Left ventricle myocardium inferior (tissue), 1 donor: ENCODE results near the gene DIS3L. TPM values are rescaled to one million over a fixed set of nuclear protein-coding genes. Genes with fewer than 3 reads are reported as not detected.
A peak's percentile ranks its signal among the peaks of the same experiment; 100 is the strongest.
"Not testable (repeated sequence)": the region's sequence is repeated elsewhere in the genome, so short reads cannot be mapped to it uniquely, and the experiment has no call there.

Experiments used
- DNase-seq: peaks from one replicate; pipeline ENCODE4 v3.0.0-alpha.2; 2020
- H3K27ac ChIP-seq: fragments of 200-600 bp; replicated peaks from 2 replicates; pipeline ENCODE4 v1.8.0; 2021
- H3K27me3 ChIP-seq: fragments of 200-600 bp; 2 replicates; pipeline ENCODE4 v1.8.0; 2021; ENCODE audit warnings: low read depth
- H3K36me3 ChIP-seq: fragments of 200-600 bp; 2 replicates; pipeline ENCODE4 v1.8.0; 2021
- H3K4me1 ChIP-seq: fragments of 200-600 bp; 2 replicates; pipeline ENCODE4 v1.8.0; 2021
- H3K4me3 ChIP-seq: fragments of 200-600 bp; 2 replicates; pipeline ENCODE4 v1.8.0; 2021; ENCODE audit warnings: mild to moderate bottlenecking, moderate library complexity
- H3K9me3 ChIP-seq: fragments of 200-600 bp; replicated peaks from 2 replicates; pipeline ENCODE4 v1.8.0; 2021
- intact Hi-C: fragments of 100-400 bp; cut with micrococcal nuclease; formaldehyde crosslinking; loops from one replicate; pipeline ENCODE4 v1.11.0; 2022
- total RNA-seq: library from RNA; stranded (reverse); fragmentation: NEBNext Ultra II Directional; extraction: Animal tissue kit (Norgen Biotek cat#: 25700); gene quantifications from one replicate; pipeline ENCODE4 v1.2.1, GENCODE V29; 2021
- TF ChIP-seq, protein P1 (sequence below): fragments of 200-600 bp; IDR thresholded peaks from 2 replicates; pipeline ENCODE4 v1.8.0; 2021; ENCODE audit warnings: antibody characterized with exemption, mild to moderate bottlenecking, borderline replicate concordance
- donor health status: DM: no; HTN: yes; CAD: no; lungs with severe emphysema.

DIS3L gene
- total RNA-seq, 1 donor from 2014 or later: 36.6 TPM

DNA sequence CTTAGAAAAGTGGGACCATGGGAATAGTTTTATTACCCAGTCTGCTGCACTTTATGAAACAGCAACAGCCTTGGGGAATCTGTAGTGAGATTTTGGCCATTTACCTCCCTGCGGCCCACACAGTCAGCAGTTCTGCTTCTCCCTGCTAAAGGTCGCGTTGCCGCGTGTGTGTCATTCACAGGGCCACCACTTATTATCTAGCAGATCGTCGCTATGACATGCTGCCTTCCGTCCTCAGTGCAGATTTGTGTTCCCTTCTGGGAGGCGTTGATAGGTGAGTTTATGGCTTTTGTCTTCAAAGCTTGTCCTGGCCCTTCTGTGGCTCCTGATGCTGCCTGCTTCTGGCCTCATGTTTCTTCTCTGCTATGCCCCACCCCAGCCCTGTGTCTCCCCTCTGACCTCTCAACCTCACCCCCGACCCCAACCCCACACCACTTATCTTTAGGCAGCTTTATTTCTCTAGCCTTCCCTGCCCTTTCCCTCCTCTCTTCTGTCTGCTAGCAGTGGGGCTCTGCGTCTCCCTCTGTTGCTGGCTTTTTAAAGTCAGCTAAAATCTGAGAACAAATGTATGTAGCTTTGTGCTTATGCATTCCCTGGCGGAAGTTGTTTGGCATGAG lies 30.1 kb downstream of the DIS3L start:
- Histone ChIP-seq H3K36me3 (peaks cover 99% of the 10 kb centered on the region), H3K9me3 (no peaks in the 10 kb centered on the region)

GRCh38 chr15:66326051-66326450 lies 32.7 kb downstream of the DIS3L start:
- H3K27ac ChIP-seq: no peak overlapping the region
- H3K9me3 ChIP-seq: no peaks in the 10 kb centered on the region
- intact Hi-C loops: no loop called here
- H3K36me3 ChIP-seq: peaks cover 99% of the 10 kb centered on the region
- H3K27me3 ChIP-seq: no peaks in the 10 kb centered on the region
- TF ChIP-seq, protein P1, sequence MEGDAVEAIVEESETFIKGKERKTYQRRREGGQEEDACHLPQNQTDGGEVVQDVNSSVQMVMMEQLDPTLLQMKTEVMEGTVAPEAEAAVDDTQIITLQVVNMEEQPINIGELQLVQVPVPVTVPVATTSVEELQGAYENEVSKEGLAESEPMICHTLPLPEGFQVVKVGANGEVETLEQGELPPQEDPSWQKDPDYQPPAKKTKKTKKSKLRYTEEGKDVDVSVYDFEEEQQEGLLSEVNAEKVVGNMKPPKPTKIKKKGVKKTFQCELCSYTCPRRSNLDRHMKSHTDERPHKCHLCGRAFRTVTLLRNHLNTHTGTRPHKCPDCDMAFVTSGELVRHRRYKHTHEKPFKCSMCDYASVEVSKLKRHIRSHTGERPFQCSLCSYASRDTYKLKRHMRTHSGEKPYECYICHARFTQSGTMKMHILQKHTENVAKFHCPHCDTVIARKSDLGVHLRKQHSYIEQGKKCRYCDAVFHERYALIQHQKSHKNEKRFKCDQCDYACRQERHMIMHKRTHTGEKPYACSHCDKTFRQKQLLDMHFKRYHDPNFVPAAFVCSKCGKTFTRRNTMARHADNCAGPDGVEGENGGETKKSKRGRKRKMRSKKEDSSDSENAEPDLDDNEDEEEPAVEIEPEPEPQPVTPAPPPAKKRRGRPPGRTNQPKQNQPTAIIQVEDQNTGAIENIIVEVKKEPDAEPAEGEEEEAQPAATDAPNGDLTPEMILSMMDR: no peak
- H3K4me1 ChIP-seq: no peaks in the 10 kb centered on the region
- no peak overlapping the region for H3K4me3 ChIP-seq
- no peak for DNase-seq

More for the DNA sequence above, 30.1 kb downstream of the DIS3L start:
- DNase-seq: no peak
- no peaks in the 10 kb centered on the region for H3K27me3 ChIP-seq
- no peaks in the 10 kb centered on the region for H3K4me1 ChIP-seq
- TF ChIP-seq, protein P1: no peak
- intact Hi-C loops: no loop called here
- H3K27ac ChIP-seq: no peak overlapping the region
- no peak overlapping the region for H3K4me3 ChIP-seq

DNA sequence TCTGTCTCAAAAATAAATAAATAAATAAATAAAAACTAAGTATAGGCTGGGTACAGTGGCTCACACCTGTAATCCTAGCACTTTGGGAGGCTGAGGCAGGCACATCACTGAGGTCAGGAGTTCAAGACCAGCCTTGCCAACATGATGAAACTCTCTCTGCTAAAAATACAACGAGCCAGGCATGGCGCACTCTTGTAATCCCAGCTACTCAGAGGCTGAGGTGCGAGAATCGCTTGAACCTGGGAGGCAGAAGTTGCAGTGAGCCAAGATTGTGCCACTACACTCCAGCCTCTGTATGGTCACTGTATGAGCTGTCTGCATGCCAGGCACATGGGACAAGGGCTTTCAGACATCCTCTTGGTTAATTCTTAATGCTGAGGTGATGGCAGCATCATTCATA lies 34.4 kb downstream of the DIS3L start:
- TF ChIP-seq, protein P1: no peak
- Histone ChIP-seq H3K4me3 (no peak overlapping the region), H3K27ac (no peak overlapping the region), H3K36me3 (peaks cover 100% of the 10 kb centered on the region), H3K27me3 (no peaks in the 10 kb centered on the region), H3K9me3 (no peaks in the 10 kb centered on the region), H3K4me1 (no peaks in the 10 kb centered on the region)
- intact Hi-C loops: no loop called here
- DNase-seq: no peak

- DNase-seq: no peak
- no peak overlapping the region for H3K27ac ChIP-seq
- TF ChIP-seq, protein P1: no peak
- no peaks in the 10 kb centered on the region for H3K4me1 ChIP-seq
- H3K9me3 ChIP-seq: no peaks in the 10 kb centered on the region
- H3K27me3 ChIP-seq: no peaks in the 10 kb centered on the region
- intact Hi-C loops: no loop called here
- H3K4me3 ChIP-seq: no peak overlapping the region
- peaks cover 100% of the 10 kb centered on the region for H3K36me3 ChIP-seq
These were observed 35.4 kb downstream of the DIS3L start for GRCh38 chr15:66328771-66329170.

DNA sequence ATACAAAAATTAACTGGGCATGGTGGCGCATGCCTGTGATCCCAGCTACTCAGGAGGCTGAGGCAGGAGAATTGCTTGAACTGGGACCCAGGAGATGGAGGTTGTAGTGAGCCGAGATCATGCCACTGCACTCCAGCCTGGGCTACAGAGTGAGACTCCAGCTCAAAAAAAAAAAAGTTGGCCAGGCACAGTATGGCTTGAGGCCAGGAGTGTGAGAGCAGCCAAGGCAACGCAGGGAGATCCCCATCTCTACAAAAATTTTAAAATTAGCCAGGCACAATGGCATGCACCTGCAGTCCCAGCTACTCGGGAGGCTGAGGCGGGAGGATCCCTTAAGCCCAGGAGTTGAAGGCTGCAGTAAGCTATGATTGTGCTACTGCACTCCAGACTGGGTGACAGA lies 55.2 kb downstream of the DIS3L start:
- H3K4me1 ChIP-seq, intact Hi-C loops, H3K27ac ChIP-seq, DNase-seq, H3K9me3 ChIP-seq, H3K27me3 ChIP-seq, H3K4me3 ChIP-seq: not testable (repeated sequence)
- H3K36me3 ChIP-seq: peaks cover 21% of the 10 kb centered on the region

- no peaks in the 10 kb centered on the region for H3K27me3 ChIP-seq
- peak overlapping the region; percentile 77 for H3K4me3 ChIP-seq
- H3K9me3 ChIP-seq: no peaks in the 10 kb centered on the region
- peak overlapping the region; percentile 73 for H3K27ac ChIP-seq
- DNase-seq: no peak
- H3K36me3 ChIP-seq: peaks cover 9% of the 10 kb centered on the region
- intact Hi-C loops: no loop called here
- peaks cover 10% of the 10 kb centered on the region for H3K4me1 ChIP-seq
- TF ChIP-seq, protein P1: no peak
These were observed 62.6 kb downstream of the DIS3L start for GRCh38 chr15:66356077-66356358.
